Endothelial cell of umbilical vein (primary cell): ENCODE measurements around the gene GRID1. TPM values are rescaled to one million over a fixed set of nuclear protein-coding genes. Genes with fewer than 3 reads are reported as not detected.

Experiments
- BruUV-seq: library from RNA; stranded (reverse); fragments of 400-500 nt; replicated peaks from 2 replicates; lab custom pipeline; 2021; lab: Mats Ljungman, UMichigan
- CTCF ChIA-PET: fragments of 300-600, 350-600 bp; sonication (Branson Sonifier 250); formaldehyde crosslinking; loops from one replicate; lab custom pipeline; 2021; ENCODE audit warnings: antibody characterized with exemption, inconsistent platforms; lab: Charles Lee
- POLR2A ChIA-PET: fragments of 300-600, 350-600 bp; sonication (Branson Sonifier 250); formaldehyde crosslinking; loops from one replicate; lab custom pipeline; 2021; ENCODE audit warnings: antibody characterized with exemption, inconsistent platforms; lab: Charles Lee
- DNase-seq: peaks from one replicate; pipeline ENCODE4 v3.0.0-alpha.2; 2011; ENCODE audit warnings: low read depth, low spot score
- FAIRE-seq: peaks from 2 replicates; lab custom pipeline; 2011; peaks lifted over from hg19 to GRCh38; lab: Jason Lieb, UNC
- H2AFZ ChIP-seq: 2 replicates; pipeline ENCODE4 v1.6.0; 2012; ENCODE audit warnings: low read depth, low read length, control low read depth, inconsistent platforms
- H3K27ac ChIP-seq: 2 replicates; pipeline ENCODE4 v1.5.1; 2011; ENCODE audit warnings: low read depth, mild to moderate bottlenecking, control low read depth, low read length, moderate library complexity; ENCODE audit not compliant: insufficient read depth
- H3K27me3 ChIP-seq, 2 experiments: 2 replicates each; pipeline versions ENCODE4 v1.6.0 to v1.6.1; 2011; ENCODE audit warnings: low read length in 2 of 2, mixed read lengths in 1 of 2; ENCODE audit not compliant: control insufficient read depth in 2 of 2, insufficient read depth in 2 of 2
- H3K36me3 ChIP-seq, 2 experiments: 2 replicates in 1 of 2; 3 replicates in 1 of 2; pipeline ENCODE4 v1.5.1; 2011; ENCODE audit warnings: low read length in 2 of 2, mild to moderate bottlenecking in 1 of 2, moderate library complexity in 1 of 2; ENCODE audit not compliant: control insufficient read depth in 2 of 2, insufficient read depth in 2 of 2; ENCODE audit errors: extremely low read depth in 1 of 2
- H3K4me1 ChIP-seq: 3 replicates; pipeline ENCODE4 v1.5.1; 2011; ENCODE audit warnings: mild to moderate bottlenecking, low read length; ENCODE audit not compliant: control insufficient read depth, insufficient read depth; ENCODE audit errors: extremely low read depth
- H3K4me2 ChIP-seq: 2 replicates; pipeline ENCODE4 v1.6.1; 2011; ENCODE audit warnings: low read length, control low read depth, mixed read lengths; ENCODE audit not compliant: insufficient read depth
- H3K4me3 ChIP-seq, 3 experiments: fragments of 200-600 bp in 1 of 3; sonication (generic), shearing (Covaris generic) in 1 of 3; replicated peaks in 1 of 3; 2 replicates each; pipeline ENCODE4 v1.5.1; 2011 to 2016; ENCODE audit warnings: control low read depth in 3 of 3, low read length in 3 of 3, mild to moderate bottlenecking in 2 of 3, inconsistent platforms in 1 of 3, low read depth in 1 of 3, moderate library complexity in 1 of 3; ENCODE audit not compliant: insufficient read depth in 1 of 3
- H3K79me2 ChIP-seq: 2 replicates; pipeline ENCODE4 v1.6.0; 2012; ENCODE audit warnings: low read length, inconsistent platforms; ENCODE audit not compliant: control insufficient read depth, insufficient read depth
- H3K9ac ChIP-seq: replicated peaks from 2 replicates; pipeline ENCODE3; 2011; ENCODE audit warnings: low read length, control low read depth; ENCODE audit not compliant: insufficient read depth; ENCODE audit errors: extremely low read depth
- H3K9me1 ChIP-seq: replicated peaks from 3 replicates; pipeline ENCODE4 v1.6.0; 2011; ENCODE audit warnings: mild to moderate bottlenecking, low read length; ENCODE audit not compliant: control insufficient read depth, insufficient read depth; ENCODE audit errors: extremely low read depth
- H3K9me3 ChIP-seq: replicated peaks from 2 replicates; pipeline ENCODE4 v1.5.1; 2012; ENCODE audit warnings: low read length, inconsistent platforms; ENCODE audit not compliant: control insufficient read depth, insufficient read depth
- H4K20me1 ChIP-seq: replicated peaks from 2 replicates; pipeline ENCODE3; 2011; ENCODE audit warnings: mild to moderate bottlenecking, low read length; ENCODE audit not compliant: control insufficient read depth, insufficient read depth; ENCODE audit errors: extremely low read depth
- EZH2 ChIP-seq: IDR thresholded peaks from 2 replicates; pipeline ENCODE4 v1.6.1; 2012; ENCODE audit warnings: borderline replicate concordance, low read depth, mild to moderate bottlenecking, moderate library complexity, low read length, inconsistent platforms; ENCODE audit not compliant: severe bottlenecking
- FOS ChIP-seq: IDR thresholded peaks from 2 replicates; pipeline ENCODE4 v1.6.1; 2011; ENCODE audit warnings: mild to moderate bottlenecking, low read length, moderate library complexity, borderline replicate concordance; ENCODE audit not compliant: insufficient read depth
- GATA2 ChIP-seq: IDR thresholded peaks from 2 replicates; pipeline ENCODE4 v1.7.0; 2011; ENCODE audit warnings: low read depth, mild to moderate bottlenecking, moderate library complexity, mixed read lengths, low read length; ENCODE audit not compliant: insufficient read length, insufficient read depth
- JUN ChIP-seq: IDR thresholded peaks from 2 replicates; pipeline ENCODE4 v1.6.1; 2011; ENCODE audit warnings: borderline replicate concordance, low read depth; ENCODE audit not compliant: insufficient read length, insufficient read depth
- MYC ChIP-seq: IDR thresholded peaks from one replicate; pipeline ENCODE4 v1.6.1; 2011; ENCODE audit warnings: mild to moderate bottlenecking, low read depth, low read length
- POLR2A ChIP-seq: IDR thresholded peaks from 2 replicates; pipeline ENCODE4 v1.6.1; 2012; ENCODE audit warnings: low read depth, mild to moderate bottlenecking, control low read depth, low read length
- POLR2AphosphoS5 ChIP-seq: IDR thresholded peaks from 2 replicates; pipeline ENCODE4 v1.6.1; 2012; ENCODE audit warnings: low read depth, mild to moderate bottlenecking, control low read depth, low read length, moderate library complexity; ENCODE audit not compliant: insufficient read depth
- dilution Hi-C: fragments of 300-500 bp; cut with MboI; formaldehyde crosslinking; loops from one replicate; pipeline ENCODE4 v1.15.0; 2019; ENCODE audit warnings: low sequenced_read_pairs; ENCODE audit not compliant: extremely low pct_ligation_motif_present
- intact Hi-C: fragments of 100-400 bp; cut with micrococcal nuclease; formaldehyde crosslinking; loops from one replicate; pipeline ENCODE4 v1.10.0; 2022
- polyA plus RNA-seq, 4 experiments: library from polyadenylated mRNA; depleted of rRNA in 3 of 4; stranded (reverse) in 3 of 4; unstranded in 1 of 4; fragments of >200 nt; gene quantifications; 2 replicates each; pipeline versions ENCODE4 v1.2.1 to v1.2.3, GENCODE V29; 2011 to 2012; ENCODE audit warnings: missing spikeins in 1 of 4
- total RNA-seq: library from RNA; stranded (reverse); gene quantifications from 2 replicates; pipeline ENCODE4 v1.2.3, GENCODE V29; 2021
- TF ChIP-seq, protein P1 (sequence below): IDR thresholded peaks from 2 replicates; pipeline ENCODE4 v1.6.1; 2011; ENCODE audit not compliant: insufficient read depth, insufficient read length
- TF ChIP-seq, protein P2 (sequence below), 2 donors: IDR thresholded peaks; 1 replicate in 1 of 2; 2 replicates in 1 of 2; pipeline ENCODE4 v1.5.1; 2011; ENCODE audit warnings: low read length in 2 of 2, mild to moderate bottlenecking in 2 of 2, moderate library complexity in 2 of 2, control low read depth in 1 of 2, inconsistent platforms in 1 of 2, low read depth in 1 of 2; ENCODE audit not compliant: insufficient read depth in 1 of 2; ENCODE audit errors: extremely low read depth in 1 of 2

The GRID1 gene
- total and polyA plus RNA-seq, 2 donors (not counting 3 experiments of a cell fraction or from before 2014, with no cell fraction given): not detected

DNA sequence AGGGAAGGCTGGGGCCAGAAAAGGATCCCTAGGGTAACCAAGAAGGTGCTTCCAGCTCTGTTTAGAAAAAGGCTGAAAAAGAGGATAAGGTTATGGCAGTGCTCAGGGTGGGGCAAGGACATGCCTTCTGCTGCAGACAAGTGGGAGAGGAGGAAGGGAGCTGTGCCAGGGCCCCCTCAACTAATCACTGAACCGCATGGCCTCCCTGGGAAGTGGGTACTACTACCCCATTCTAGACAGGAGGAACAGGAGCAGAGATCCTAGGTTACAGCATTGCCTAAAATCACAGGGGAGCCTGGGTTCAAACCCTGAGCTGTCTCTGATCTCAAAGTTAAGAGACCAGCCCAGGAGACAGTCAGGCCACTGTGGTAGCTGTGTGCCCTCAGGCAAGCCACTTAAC lies 149.7 kb downstream of the GRID1 start:
- Histone ChIP-seq H3K4me1 (no peaks in the 10 kb centered on the region), H3K9me3 (no peaks in the 10 kb centered on the region), H3K27me3 (no peaks in the 10 kb centered on the region), H3K9ac (no peak overlapping the region), H3K79me2 (no peaks in the 10 kb centered on the region), H4K20me1 (no peaks in the 10 kb centered on the region), H3K9me1 (no peaks in the 10 kb centered on the region), H2AFZ (no peak overlapping the region), H3K4me2 (no peak overlapping the region), H3K36me3 (no peaks in the 10 kb centered on the region), H3K27ac (no peak overlapping the region), H3K4me3 (no peak overlapping the region)
- BruUV-seq: no TSS peak
- no peak for FAIRE-seq
- intact Hi-C loops (no loop called here), dilution Hi-C loops (no loop called here)
- POLR2A ChIA-PET: no interaction called here
- CTCF ChIA-PET: interaction anchor here (0.9 kb wide), 1 partner anchor 8 kb away, joined by 3 read pairs; no protein-coding TSS in a partner anchor
- TF ChIP-seq MYC (no peak), JUN (no peak), POLR2AphosphoS5 (no peak), FOS (no peak), POLR2A (no peak), EZH2 (no peak), GATA2 (no peak)
- TF ChIP-seq, protein P1, sequence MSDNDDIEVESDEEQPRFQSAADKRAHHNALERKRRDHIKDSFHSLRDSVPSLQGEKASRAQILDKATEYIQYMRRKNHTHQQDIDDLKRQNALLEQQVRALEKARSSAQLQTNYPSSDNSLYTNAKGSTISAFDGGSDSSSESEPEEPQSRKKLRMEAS: no peak
- TF ChIP-seq, protein P2, sequence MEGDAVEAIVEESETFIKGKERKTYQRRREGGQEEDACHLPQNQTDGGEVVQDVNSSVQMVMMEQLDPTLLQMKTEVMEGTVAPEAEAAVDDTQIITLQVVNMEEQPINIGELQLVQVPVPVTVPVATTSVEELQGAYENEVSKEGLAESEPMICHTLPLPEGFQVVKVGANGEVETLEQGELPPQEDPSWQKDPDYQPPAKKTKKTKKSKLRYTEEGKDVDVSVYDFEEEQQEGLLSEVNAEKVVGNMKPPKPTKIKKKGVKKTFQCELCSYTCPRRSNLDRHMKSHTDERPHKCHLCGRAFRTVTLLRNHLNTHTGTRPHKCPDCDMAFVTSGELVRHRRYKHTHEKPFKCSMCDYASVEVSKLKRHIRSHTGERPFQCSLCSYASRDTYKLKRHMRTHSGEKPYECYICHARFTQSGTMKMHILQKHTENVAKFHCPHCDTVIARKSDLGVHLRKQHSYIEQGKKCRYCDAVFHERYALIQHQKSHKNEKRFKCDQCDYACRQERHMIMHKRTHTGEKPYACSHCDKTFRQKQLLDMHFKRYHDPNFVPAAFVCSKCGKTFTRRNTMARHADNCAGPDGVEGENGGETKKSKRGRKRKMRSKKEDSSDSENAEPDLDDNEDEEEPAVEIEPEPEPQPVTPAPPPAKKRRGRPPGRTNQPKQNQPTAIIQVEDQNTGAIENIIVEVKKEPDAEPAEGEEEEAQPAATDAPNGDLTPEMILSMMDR (IDR thresholded peaks at IDR 0.05; ENCODE audit: extremely low read depth in 1 of 2, insufficient read depth in 1 of 2, low read depth in 1 of 2, low read length in 2 of 2): no peak
- no peak for DNase-seq
